A549 (cell line): Measurements from ENCODE around the gene FAM240B.

ENCODE experiments used
- JUNB ChIP-seq: fragments of >200 bp; sonication (Bioruptor Twin); formaldehyde crosslinking; IDR thresholded peaks from 2 replicates; pipeline ENCODE4 v1.6.1; 2016
- NR3C1 ChIP-seq: fragments of >200 bp; sonication (Bioruptor Twin); formaldehyde crosslinking; IDR thresholded peaks from 3 replicates; pipeline ENCODE4 v1.6.1; 2017
- POLR2A ChIP-seq: IDR thresholded peaks from 2 replicates; pipeline ENCODE4 v1.6.1; 2012; ENCODE audit warnings: mild to moderate bottlenecking, low read length
- TF ChIP-seq, protein P1 (sequence below): fragments of 200-600 bp; sonication (generic); IDR thresholded peaks from 2 replicates; pipeline ENCODE4 v1.6.1; 2016; ENCODE audit warnings: antibody characterized with exemption, mild to moderate bottlenecking, moderate library complexity
- TF ChIP-seq, protein P2 (sequence below): fragments of >200 bp; sonication (Bioruptor Twin); formaldehyde crosslinking; IDR thresholded peaks from 3 replicates; pipeline ENCODE4 v1.5.1; 2016

DNA sequence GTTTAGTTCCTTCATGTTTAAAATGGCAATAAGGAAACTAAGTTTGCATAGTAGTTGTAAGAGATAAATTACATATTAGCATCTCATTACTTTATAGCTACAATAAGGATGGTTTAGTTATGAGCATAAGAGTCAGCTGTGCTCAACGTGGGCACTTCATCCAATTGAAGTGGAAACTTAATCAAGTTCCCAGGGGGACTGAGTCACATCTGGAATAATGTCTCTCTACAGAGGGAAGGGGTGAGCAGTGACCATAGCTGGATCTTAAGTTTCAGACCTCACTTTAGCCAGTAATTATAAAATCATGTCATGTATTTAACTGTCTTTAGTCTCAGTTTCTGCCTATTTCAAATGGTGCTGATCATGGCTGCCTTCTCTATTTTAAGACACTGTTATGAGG, 36.8 kb upstream of the FAM240B start:
- TF ChIP-seq JUNB (no peak), POLR2A (no peak), NR3C1 (no peak)
- TF ChIP-seq, protein P1, sequence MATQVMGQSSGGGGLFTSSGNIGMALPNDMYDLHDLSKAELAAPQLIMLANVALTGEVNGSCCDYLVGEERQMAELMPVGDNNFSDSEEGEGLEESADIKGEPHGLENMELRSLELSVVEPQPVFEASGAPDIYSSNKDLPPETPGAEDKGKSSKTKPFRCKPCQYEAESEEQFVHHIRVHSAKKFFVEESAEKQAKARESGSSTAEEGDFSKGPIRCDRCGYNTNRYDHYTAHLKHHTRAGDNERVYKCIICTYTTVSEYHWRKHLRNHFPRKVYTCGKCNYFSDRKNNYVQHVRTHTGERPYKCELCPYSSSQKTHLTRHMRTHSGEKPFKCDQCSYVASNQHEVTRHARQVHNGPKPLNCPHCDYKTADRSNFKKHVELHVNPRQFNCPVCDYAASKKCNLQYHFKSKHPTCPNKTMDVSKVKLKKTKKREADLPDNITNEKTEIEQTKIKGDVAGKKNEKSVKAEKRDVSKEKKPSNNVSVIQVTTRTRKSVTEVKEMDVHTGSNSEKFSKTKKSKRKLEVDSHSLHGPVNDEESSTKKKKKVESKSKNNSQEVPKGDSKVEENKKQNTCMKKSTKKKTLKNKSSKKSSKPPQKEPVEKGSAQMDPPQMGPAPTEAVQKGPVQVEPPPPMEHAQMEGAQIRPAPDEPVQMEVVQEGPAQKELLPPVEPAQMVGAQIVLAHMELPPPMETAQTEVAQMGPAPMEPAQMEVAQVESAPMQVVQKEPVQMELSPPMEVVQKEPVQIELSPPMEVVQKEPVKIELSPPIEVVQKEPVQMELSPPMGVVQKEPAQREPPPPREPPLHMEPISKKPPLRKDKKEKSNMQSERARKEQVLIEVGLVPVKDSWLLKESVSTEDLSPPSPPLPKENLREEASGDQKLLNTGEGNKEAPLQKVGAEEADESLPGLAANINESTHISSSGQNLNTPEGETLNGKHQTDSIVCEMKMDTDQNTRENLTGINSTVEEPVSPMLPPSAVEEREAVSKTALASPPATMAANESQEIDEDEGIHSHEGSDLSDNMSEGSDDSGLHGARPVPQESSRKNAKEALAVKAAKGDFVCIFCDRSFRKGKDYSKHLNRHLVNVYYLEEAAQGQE = no peak
- TF ChIP-seq, protein P2, sequence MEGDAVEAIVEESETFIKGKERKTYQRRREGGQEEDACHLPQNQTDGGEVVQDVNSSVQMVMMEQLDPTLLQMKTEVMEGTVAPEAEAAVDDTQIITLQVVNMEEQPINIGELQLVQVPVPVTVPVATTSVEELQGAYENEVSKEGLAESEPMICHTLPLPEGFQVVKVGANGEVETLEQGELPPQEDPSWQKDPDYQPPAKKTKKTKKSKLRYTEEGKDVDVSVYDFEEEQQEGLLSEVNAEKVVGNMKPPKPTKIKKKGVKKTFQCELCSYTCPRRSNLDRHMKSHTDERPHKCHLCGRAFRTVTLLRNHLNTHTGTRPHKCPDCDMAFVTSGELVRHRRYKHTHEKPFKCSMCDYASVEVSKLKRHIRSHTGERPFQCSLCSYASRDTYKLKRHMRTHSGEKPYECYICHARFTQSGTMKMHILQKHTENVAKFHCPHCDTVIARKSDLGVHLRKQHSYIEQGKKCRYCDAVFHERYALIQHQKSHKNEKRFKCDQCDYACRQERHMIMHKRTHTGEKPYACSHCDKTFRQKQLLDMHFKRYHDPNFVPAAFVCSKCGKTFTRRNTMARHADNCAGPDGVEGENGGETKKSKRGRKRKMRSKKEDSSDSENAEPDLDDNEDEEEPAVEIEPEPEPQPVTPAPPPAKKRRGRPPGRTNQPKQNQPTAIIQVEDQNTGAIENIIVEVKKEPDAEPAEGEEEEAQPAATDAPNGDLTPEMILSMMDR = no peak
